Stomach smooth muscle (tissue), 2 donors: ENCODE data around the gene ZNF511.
"Not testable (repeated sequence)": the region's sequence is repeated elsewhere in the genome, so short reads cannot be mapped to it uniquely, and the experiment has no call there.

ENCODE experiments used
- H3K27ac ChIP-seq: one replicate; pipeline ENCODE4 v1.7.0; 2013; ENCODE audit warnings: mild to moderate bottlenecking, low read length, inconsistent platforms
- H3K27me3 ChIP-seq, 2 donors: one replicate each; pipeline ENCODE4 v1.7.0; 2013; ENCODE audit warnings: low read length in 2 of 2; ENCODE audit not compliant: insufficient read depth in 2 of 2, control insufficient read depth in 1 of 2
- H3K36me3 ChIP-seq, 2 donors: one replicate each; pipeline ENCODE4 v1.7.0; 2013; ENCODE audit warnings: low read length in 2 of 2; ENCODE audit not compliant: control insufficient read depth in 2 of 2, insufficient read depth in 2 of 2
- H3K4me1 ChIP-seq: one replicate; pipeline ENCODE4 v1.7.0; 2013; ENCODE audit warnings: low read length; ENCODE audit not compliant: control insufficient read depth, insufficient read depth
- H3K4me3 ChIP-seq, 2 donors: one replicate each; pipeline ENCODE4 v1.7.0; 2013; ENCODE audit warnings: low read length in 2 of 2
- H3K9ac ChIP-seq, 2 donors: one replicate each; pipeline ENCODE4 v1.7.0; 2013; ENCODE audit warnings: low read length in 2 of 2, mild to moderate bottlenecking in 1 of 2
- H3K9me3 ChIP-seq, 2 donors: one replicate each; pipeline ENCODE4 v1.7.0; 2013; ENCODE audit warnings: low read length in 2 of 2; ENCODE audit not compliant: control insufficient read depth in 2 of 2
- donor health status: healthy.
- donor health status: Pancreatic carcinoma.

Gene ZNF511

GRCh38 chr10:133308421-133309099 is at the start of gene ZNF511, which contains the start of gene TUBGCP2:
Gene ZNF511 (plus strand): TSS chr10:133308914. CDS start chr10:133308944, 30 bp downstream.
Gene TUBGCP2 (minus strand): TSS chr10:133308872. CDS start chr10:133302941, 5,931 bp downstream.
- no peaks in the 10 kb centered on the region for H3K27me3 ChIP-seq
- H3K9me3 ChIP-seq, result no peaks in the 10 kb centered on the region
- H3K27ac ChIP-seq, result peak within 1 kb of the TSS; percentile 84
- H3K4me3 ChIP-seq, result peak within 1 kb of the TSS; percentile 93 to 95
- peak within 1 kb of the TSS; percentile 91 to 93 for H3K9ac ChIP-seq
- H3K4me1 ChIP-seq, result peaks cover 28% of the 10 kb centered on the region
- H3K36me3 ChIP-seq, result peaks cover 14 to 16% of the 10 kb centered on the region in 2 donors

- no peaks in the 10 kb centered on the region for H3K36me3 ChIP-seq
- H3K4me3 ChIP-seq, result no peak overlapping the region
- no peaks in the 10 kb centered on the region for H3K27me3 ChIP-seq
- H3K9ac ChIP-seq, result no peak overlapping the region
- peaks cover 29% of the 10 kb centered on the region for H3K4me1 ChIP-seq
- H3K27ac ChIP-seq, result no peak overlapping the region
- H3K9me3 ChIP-seq, result no peaks in the 10 kb centered on the region
These were observed 49.1 kb upstream of the ZNF511 start for GRCh38 chr10:133259602-133259989.

GRCh38 chr10:133260895-133261725 is 47.6 kb upstream of the ZNF511 start:
- Histone ChIP-seq H3K9ac (peak overlapping the region; percentile 11 to 58), H3K4me1 (peaks cover 31% of the 10 kb centered on the region), H3K27me3 (no peaks in the 10 kb centered on the region), H3K9me3 (no peaks in the 10 kb centered on the region), H3K27ac (peak overlapping the region; percentile 55), H3K4me3 (peak overlapping the region; percentile 65 to 75), H3K36me3 (no peaks in the 10 kb centered on the region)

GRCh38 chr10:133261726-133262325 is 46.9 kb upstream of the ZNF511 start:
- H3K36me3 ChIP-seq, result no peaks in the 10 kb centered on the region
- peak overlapping the region; percentile 55 for H3K27ac ChIP-seq
- no peaks in the 10 kb centered on the region for H3K27me3 ChIP-seq
- peaks cover 31% of the 10 kb centered on the region for H3K4me1 ChIP-seq
- H3K9me3 ChIP-seq, result no peaks in the 10 kb centered on the region
- H3K4me3 ChIP-seq, result peak overlapping the region; percentile 65 to 75
- H3K9ac ChIP-seq, result peak overlapping the region in 1 of 2 donors; percentile 11

- peaks cover 29% of the 10 kb centered on the region for H3K4me1 ChIP-seq
- no peak overlapping the region for H3K9ac ChIP-seq
- no peaks in the 10 kb centered on the region for H3K9me3 ChIP-seq
- no peaks in the 10 kb centered on the region for H3K36me3 ChIP-seq
- H3K27ac ChIP-seq, result no peak overlapping the region
- peak overlapping the region in 1 of 2 donors; percentile 69 for H3K4me3 ChIP-seq
- no peaks in the 10 kb centered on the region for H3K27me3 ChIP-seq
These were observed 46.0 kb upstream of the ZNF511 start for GRCh38 chr10:133262696-133263095.

- Histone ChIP-seq H3K9ac (no peak overlapping the region), H3K9me3 (no peaks in the 10 kb centered on the region), H3K27ac (no peak overlapping the region), H3K36me3 (no peaks in the 10 kb centered on the region), H3K4me1 (peaks cover 26% of the 10 kb centered on the region), H3K27me3 (no peaks in the 10 kb centered on the region), H3K4me3 (no peak overlapping the region)
These were observed 45.0 kb upstream of the ZNF511 start for GRCh38 chr10:133263674-133264073.

- Histone ChIP-seq H3K4me1 (peaks cover 22% of the 10 kb centered on the region), H3K27me3 (no peaks in the 10 kb centered on the region), H3K27ac (no peak overlapping the region), H3K36me3 (no peaks in the 10 kb centered on the region), H3K4me3 (no peak overlapping the region), H3K9me3 (no peaks in the 10 kb centered on the region), H3K9ac (no peak overlapping the region)
These were observed 44.3 kb upstream of the ZNF511 start for GRCh38 chr10:133264461-133264860.

GRCh38 chr10:133265052-133265451 is 43.7 kb upstream of the ZNF511 start:
- not testable (repeated sequence) for H3K27ac ChIP-seq, H3K36me3 ChIP-seq, H3K9ac ChIP-seq, H3K27me3 ChIP-seq, H3K9me3 ChIP-seq, H3K4me3 ChIP-seq
- peaks cover 17% of the 10 kb centered on the region for H3K4me1 ChIP-seq

- Histone ChIP-seq H3K9me3 (no peaks in the 10 kb centered on the region), H3K27me3 (no peaks in the 10 kb centered on the region), H3K4me3 (no peak overlapping the region), H3K36me3 (no peaks in the 10 kb centered on the region), H3K27ac (no peak overlapping the region), H3K4me1 (peaks cover 12% of the 10 kb centered on the region), H3K9ac (no peak overlapping the region)
These were observed 42.5 kb upstream of the ZNF511 start for GRCh38 chr10:133266056-133266795.

GRCh38 chr10:133267293-133267692 is 41.4 kb upstream of the ZNF511 start:
- no peak overlapping the region for H3K9ac ChIP-seq
- no peaks in the 10 kb centered on the region for H3K9me3 ChIP-seq
- peaks cover 7% of the 10 kb centered on the region for H3K4me1 ChIP-seq
- H3K4me3 ChIP-seq, result no peak overlapping the region
- H3K27me3 ChIP-seq, result no peaks in the 10 kb centered on the region
- no peak overlapping the region for H3K27ac ChIP-seq
- H3K36me3 ChIP-seq, result no peaks in the 10 kb centered on the region
